Osteoblast (primary cell): ENCODE results near the gene NR5A2. TPM values are rescaled to one million over a fixed set of nuclear protein-coding genes. Genes with fewer than 3 reads are reported as not detected.

Source experiments
- DNase-seq: peaks from one replicate; pipeline ENCODE4 v3.0.0; 2011; ENCODE audit warnings: low spot score, mixed read lengths; ENCODE audit not compliant: insufficient read length; ENCODE audit errors: missing footprints
- H2AFZ ChIP-seq: 2 replicates; pipeline ENCODE4 v1.6.0; 2011; ENCODE audit warnings: mild to moderate bottlenecking, low read length
- H3K27ac ChIP-seq: 2 replicates; pipeline ENCODE4 v1.5.1; 2011; ENCODE audit warnings: mild to moderate bottlenecking, low read depth, low read length, moderate library complexity
- H3K27me3 ChIP-seq: 2 replicates; pipeline ENCODE4 v1.6.0; 2012; ENCODE audit warnings: mild to moderate bottlenecking, control low read depth, inconsistent platforms, low read length, moderate library complexity; ENCODE audit not compliant: insufficient read depth
- H3K36me3 ChIP-seq: 2 replicates; pipeline ENCODE4 v1.5.1; 2011; ENCODE audit warnings: mild to moderate bottlenecking, low read length, control low read depth, moderate library complexity; ENCODE audit not compliant: insufficient read depth
- H3K4me1 ChIP-seq: 2 replicates; pipeline ENCODE4 v1.5.1; 2011; ENCODE audit warnings: mild to moderate bottlenecking, low read length, control low read depth, moderate library complexity; ENCODE audit not compliant: insufficient read depth
- H3K4me2 ChIP-seq: 2 replicates; pipeline ENCODE4 v1.6.0; 2011; ENCODE audit warnings: mild to moderate bottlenecking, low read length; ENCODE audit not compliant: insufficient read depth
- H3K4me3 ChIP-seq: fragments of 200-600 bp; sonication (generic); 3 replicates; pipeline ENCODE4 v1.5.1; 2012; ENCODE audit warnings: mild to moderate bottlenecking, low read length, inconsistent platforms; ENCODE audit not compliant: insufficient read depth
- H3K79me2 ChIP-seq: 2 replicates; pipeline ENCODE4 v1.6.0; 2012; ENCODE audit warnings: mild to moderate bottlenecking, low read length, control low read depth, inconsistent platforms; ENCODE audit not compliant: insufficient read depth
- H3K9me3 ChIP-seq: 2 replicates; pipeline ENCODE4 v1.5.1; 2011; ENCODE audit warnings: low read depth, low read length, control low read depth
- H4K20me1 ChIP-seq: 2 replicates; pipeline ENCODE4 v1.6.0; 2012; ENCODE audit warnings: mild to moderate bottlenecking, low read length, control low read depth; ENCODE audit not compliant: insufficient read depth
- total RNA-seq: library from RNA; depleted of rRNA; stranded (reverse); fragments of >200 nt; gene quantifications from 2 replicates; pipeline ENCODE4 v1.2.3, GENCODE V29; 2012
- TF ChIP-seq, protein P1 (sequence below): IDR thresholded peaks from 2 replicates; pipeline ENCODE4 v1.5.1; 2011; ENCODE audit warnings: mild to moderate bottlenecking, low read depth, low read length, moderate library complexity; ENCODE audit errors: extremely low read depth

The NR5A2 gene
- total RNA-seq, 1 donor = not detected

DNA sequence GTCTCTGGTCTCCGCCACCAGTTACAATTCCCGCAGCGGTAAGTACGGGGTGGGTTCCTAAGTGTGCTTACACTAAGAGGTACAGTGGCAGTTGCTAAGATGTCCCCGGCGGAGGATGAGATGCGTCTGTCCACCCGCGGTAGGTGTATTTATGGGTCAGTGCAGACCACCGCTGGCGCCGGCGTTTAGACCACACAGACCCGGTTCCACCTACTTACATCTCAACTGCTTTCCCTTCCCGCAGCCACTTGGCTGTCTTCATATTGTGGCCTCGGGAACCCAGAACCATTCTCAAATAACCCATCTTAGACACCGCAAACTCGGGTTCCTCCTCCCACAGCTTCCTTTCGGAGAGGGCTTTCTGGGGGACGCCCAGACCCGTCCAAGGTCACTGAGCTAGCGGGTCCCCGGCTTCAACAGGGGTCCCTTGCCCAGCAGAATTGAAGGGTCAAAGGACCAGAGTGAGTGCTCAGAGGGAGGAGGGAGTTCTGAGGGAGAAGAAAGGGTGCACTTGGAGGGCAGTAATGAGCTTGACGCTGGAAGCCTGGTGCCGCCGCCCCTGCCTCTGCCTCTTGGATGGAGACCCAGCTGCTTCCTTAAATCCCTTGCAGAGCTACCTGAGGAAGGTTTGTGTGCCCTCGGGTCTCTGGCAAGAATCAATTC lies 8.6 kb downstream of the NR5A2 start:
- TF ChIP-seq, protein P1, sequence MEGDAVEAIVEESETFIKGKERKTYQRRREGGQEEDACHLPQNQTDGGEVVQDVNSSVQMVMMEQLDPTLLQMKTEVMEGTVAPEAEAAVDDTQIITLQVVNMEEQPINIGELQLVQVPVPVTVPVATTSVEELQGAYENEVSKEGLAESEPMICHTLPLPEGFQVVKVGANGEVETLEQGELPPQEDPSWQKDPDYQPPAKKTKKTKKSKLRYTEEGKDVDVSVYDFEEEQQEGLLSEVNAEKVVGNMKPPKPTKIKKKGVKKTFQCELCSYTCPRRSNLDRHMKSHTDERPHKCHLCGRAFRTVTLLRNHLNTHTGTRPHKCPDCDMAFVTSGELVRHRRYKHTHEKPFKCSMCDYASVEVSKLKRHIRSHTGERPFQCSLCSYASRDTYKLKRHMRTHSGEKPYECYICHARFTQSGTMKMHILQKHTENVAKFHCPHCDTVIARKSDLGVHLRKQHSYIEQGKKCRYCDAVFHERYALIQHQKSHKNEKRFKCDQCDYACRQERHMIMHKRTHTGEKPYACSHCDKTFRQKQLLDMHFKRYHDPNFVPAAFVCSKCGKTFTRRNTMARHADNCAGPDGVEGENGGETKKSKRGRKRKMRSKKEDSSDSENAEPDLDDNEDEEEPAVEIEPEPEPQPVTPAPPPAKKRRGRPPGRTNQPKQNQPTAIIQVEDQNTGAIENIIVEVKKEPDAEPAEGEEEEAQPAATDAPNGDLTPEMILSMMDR = no peak
- Histone ChIP-seq H3K79me2 (no peaks in the 10 kb centered on the region), H3K27me3 (peaks cover 97% of the 10 kb centered on the region), H3K4me3 (no peak overlapping the region), H3K36me3 (no peaks in the 10 kb centered on the region), H3K4me2 (no peak overlapping the region), H4K20me1 (no peaks in the 10 kb centered on the region), H3K27ac (no peak overlapping the region), H3K4me1 (peaks cover 6% of the 10 kb centered on the region), H2AFZ (no peak overlapping the region), H3K9me3 (no peaks in the 10 kb centered on the region)
- DNase-seq = no peak

DNA sequence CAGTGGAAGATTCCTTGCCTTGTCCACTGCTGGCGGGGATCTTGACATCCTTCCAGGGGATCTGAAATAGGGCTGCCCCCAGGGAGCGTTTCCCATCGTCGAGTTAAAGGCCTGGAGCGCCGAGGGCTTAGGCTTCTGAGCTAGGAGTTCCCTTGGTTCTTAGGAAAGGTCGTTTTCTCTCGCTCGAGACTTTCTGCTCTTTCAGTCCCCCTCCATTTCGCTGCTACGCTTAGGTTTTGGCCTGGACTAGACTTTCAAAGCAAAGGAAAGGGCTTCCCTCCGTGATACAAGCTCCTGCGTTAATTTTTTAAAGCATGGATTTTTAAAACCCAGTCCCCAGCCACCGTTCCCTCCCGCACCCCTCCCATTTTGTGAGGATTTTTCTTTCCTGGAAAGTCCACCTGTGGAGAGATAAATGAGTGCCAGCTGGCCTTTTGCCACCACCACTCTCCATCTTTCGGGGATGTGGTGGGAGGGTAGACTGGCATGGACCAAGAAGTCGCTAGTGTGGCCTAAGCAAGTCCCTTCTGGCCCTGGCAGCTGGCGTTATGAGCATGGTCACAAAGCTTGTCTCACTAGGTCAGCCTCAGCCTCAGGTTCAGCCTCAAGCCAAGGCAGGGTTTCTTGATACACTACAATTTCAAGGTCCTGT lies 9.2 kb downstream of the NR5A2 start:
- Histone ChIP-seq H4K20me1 (no peaks in the 10 kb centered on the region), H3K79me2 (no peaks in the 10 kb centered on the region), H2AFZ (no peak overlapping the region), H3K27ac (no peak overlapping the region), H3K4me1 (peaks cover 6% of the 10 kb centered on the region), H3K27me3 (peaks cover 99% of the 10 kb centered on the region), H3K4me2 (no peak overlapping the region), H3K9me3 (no peaks in the 10 kb centered on the region), H3K4me3 (no peak overlapping the region), H3K36me3 (no peaks in the 10 kb centered on the region)
- no peak for DNase-seq
- TF ChIP-seq, protein P1 = no peak

DNA sequence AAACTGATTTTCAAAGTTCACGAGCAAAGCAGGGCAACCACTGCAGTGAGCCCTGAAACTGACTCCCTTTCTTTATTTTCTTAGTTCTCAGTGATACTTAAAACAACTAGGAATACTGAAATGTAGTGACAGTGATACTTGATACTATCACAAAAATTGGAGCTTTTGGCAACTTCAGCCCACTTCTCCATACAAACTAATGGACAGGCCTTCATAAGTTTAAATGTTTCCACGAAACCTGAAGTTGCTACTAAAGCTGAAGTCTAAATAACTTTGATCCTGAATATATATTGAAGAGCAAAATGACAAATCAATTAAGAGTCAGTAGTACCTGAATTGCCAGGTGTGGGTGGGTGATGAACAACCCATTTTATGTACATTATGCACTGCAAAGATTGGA lies 10.0 kb downstream of the NR5A2 start:
- Histone ChIP-seq H3K9me3 (no peaks in the 10 kb centered on the region), H2AFZ (no peak overlapping the region), H3K27ac (no peak overlapping the region), H3K4me1 (peaks cover 6% of the 10 kb centered on the region), H3K27me3 (peaks cover 99% of the 10 kb centered on the region), H4K20me1 (no peaks in the 10 kb centered on the region), H3K4me3 (no peak overlapping the region), H3K4me2 (no peak overlapping the region), H3K36me3 (no peaks in the 10 kb centered on the region), H3K79me2 (no peaks in the 10 kb centered on the region)
- TF ChIP-seq, protein P1 = no peak
- no peak for DNase-seq

DNA sequence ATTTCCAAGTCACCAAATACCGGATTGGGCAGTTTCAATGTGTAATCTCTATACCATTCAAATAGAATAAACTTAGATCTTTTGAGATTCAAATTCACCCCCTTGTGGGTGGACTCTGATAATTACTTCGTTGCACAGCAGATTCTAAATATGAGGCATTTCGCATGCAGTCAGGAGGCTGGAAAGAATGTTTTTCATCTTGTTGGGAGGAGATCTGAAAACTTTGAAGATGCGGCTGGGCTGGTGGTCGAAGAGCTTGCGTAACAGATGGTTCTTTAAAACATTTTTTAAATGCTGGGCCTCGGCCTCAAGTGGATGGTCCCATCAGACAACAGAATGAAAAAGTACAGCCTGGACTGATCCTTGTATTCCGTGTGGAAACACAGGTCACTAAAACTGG lies 10.4 kb downstream of the NR5A2 start:
- no peak overlapping the region for H3K27ac ChIP-seq
- DNase-seq = no peak
- no peaks in the 10 kb centered on the region for H4K20me1 ChIP-seq
- no peaks in the 10 kb centered on the region for H3K9me3 ChIP-seq
- TF ChIP-seq, protein P1 = no peak
- H3K4me3 ChIP-seq = no peak overlapping the region
- no peaks in the 10 kb centered on the region for H3K36me3 ChIP-seq
- no peaks in the 10 kb centered on the region for H3K79me2 ChIP-seq
- H3K4me2 ChIP-seq = no peak overlapping the region
- H3K4me1 ChIP-seq = peaks cover 6% of the 10 kb centered on the region
- no peak overlapping the region for H2AFZ ChIP-seq
- H3K27me3 ChIP-seq = peaks cover 99% of the 10 kb centered on the region
